T-helper 2 cell treated with Interferon-gamma antibody and Interleukin-4, amounts not matched to agents 100 ng/mL and 5 ng/mL, for 36 hours (primary cell): ENCODE data around the gene SIK1. TPM values are rescaled to one million over a fixed set of nuclear protein-coding genes. Genes with fewer than 3 reads are reported as not detected.
"Not testable (repeated sequence)": the region's sequence is repeated elsewhere in the genome, so short reads cannot be mapped to it uniquely, and the experiment has no call there.

Experiments
- intact Hi-C: fragments of 100-400 bp; cut with micrococcal nuclease; formaldehyde crosslinking; loops from one replicate; pipeline ENCODE4 v1.15.1; 2023
- total RNA-seq: library from RNA; stranded (reverse); gene quantifications from 2 replicates; pipeline ENCODE4 v1.2.3, GENCODE V29; 2022

SIK1 gene
- total RNA-seq, 1 donor from 2014 or later: 3.4 TPM

- intact Hi-C loops: not testable (repeated sequence)
Measured at GRCh38 chr21:43439316-43440075, 12.6 kb upstream of the SIK1 start.

- intact Hi-C loops: not testable (repeated sequence)
Measured at GRCh38 chr21:43436272-43436671, 9.3 kb upstream of the SIK1 start.

DNA sequence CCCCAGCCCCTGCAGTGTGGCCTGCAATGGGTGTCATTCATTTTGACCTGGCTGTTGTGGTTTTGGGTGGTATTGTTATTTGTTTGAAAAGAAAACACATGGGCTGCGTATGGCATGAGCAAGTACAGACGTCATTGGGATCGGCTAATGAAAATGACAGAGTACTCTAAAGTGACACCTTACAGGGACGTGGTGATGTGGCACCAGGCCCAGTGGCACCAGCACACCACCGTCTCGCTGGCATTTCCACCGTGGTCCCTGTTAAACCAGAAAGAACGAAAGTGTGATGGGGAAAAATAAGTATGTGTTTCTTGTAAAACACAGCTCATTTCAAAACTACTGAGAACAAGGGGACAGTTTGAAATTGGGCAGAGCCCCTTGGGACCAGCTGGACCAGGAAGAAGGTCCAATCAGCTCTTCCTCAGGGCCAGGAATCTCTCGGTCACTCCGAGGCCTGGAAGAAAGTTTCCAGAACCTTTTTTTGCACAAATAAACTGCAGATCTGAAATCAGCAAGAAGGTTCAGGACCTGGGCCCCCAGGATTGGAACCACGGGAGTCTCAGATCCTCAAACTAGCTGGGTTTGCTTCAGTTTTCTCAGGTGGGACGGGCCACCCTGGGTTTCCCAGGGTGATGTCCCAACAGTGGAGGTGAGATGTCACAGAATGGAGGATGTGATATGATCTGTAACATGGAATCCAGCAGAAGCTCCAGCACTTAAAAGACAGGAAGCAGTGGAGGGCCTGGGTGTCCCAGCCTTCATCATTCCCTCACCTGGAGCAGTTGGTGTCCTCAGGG, 6.6 kb upstream of the SIK1 start:
- intact Hi-C loops: not testable (repeated sequence)

GRCh38 chr21:43430830-43431416, 4.0 kb upstream of the SIK1 start:
- intact Hi-C loops: not testable (repeated sequence)

GRCh38 chr21:43428964-43429363, 2.0 kb upstream of the SIK1 start:
- intact Hi-C loops: not testable (repeated sequence)

- intact Hi-C loops: not testable (repeated sequence)
Measured at GRCh38 chr21:43427242-43427559, 270 bp upstream of the SIK1 start.

DNA sequence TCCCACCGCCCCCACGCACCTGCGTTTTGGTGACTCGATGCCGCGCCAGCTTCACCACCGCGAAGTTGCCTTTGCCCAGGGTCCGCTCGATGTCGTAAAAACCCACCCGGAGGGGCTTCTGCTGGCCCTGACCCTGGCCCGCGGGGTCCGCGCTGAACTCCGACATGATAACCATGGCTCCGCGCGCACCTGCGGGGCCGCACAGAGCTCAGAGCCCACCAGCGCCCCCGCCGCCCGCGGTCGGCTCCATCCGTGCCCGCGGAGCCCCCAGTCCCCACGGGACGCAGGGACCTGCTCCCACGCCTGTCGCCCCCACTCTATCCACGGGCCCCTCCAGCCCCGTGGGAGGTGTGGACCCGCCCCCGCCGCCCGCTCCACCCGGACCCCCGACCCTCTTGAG, 927 bp downstream of the SIK1 start:
- intact Hi-C loops: not testable (repeated sequence)

DNA sequence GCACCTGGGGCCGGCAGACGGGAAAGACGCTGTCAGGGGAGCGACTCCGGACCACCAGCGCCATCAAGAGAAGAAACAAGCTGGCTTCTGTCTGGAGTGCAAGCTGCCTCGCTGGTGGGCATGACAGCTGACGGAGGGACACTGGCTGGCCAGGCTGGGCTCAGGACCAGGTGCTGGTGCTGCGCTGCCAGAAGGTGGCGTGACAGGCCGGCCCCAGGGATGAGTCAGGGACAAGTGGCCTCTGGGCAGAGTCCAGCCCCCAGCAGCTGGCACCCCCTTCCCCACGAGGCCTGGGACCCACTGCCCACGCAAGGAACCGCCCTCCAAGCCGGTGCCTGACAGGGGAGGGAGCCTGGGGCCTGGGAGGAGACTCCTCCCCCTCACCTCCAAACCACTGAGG, 7.5 kb downstream of the SIK1 start:
- intact Hi-C loops: not testable (repeated sequence)

- intact Hi-C loops: not testable (repeated sequence)
Measured at GRCh38 chr21:43414576-43414975, 12.4 kb downstream of the SIK1 start.

- intact Hi-C loops: not testable (repeated sequence)
Measured at GRCh38 chr21:43412020-43412788, 14.7 kb downstream of the SIK1 start.

GRCh38 chr21:43410456-43411068, 16.4 kb downstream of the SIK1 start:
- intact Hi-C loops: not testable (repeated sequence)

DNA sequence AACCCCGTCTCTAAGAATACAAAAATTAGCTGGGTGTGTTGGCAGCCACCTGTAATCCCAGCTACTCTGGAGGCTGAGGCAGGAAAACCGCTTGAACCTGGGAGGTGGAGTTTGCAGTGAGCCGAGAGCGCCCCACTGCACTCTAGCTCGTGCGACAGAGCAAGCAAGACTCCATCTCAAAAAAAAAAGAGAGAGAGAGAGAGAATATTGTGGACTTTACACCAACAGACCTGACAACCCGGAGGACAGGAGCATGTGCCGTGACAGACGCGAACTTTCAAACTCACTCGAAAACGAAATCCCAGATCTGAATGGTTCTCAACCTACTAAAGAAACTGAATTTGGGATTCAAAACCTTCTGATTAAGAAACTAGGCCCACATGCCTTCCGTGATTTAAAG, 19.8 kb downstream of the SIK1 start:
- intact Hi-C loops: not testable (repeated sequence)

GRCh38 chr21:43404450-43404849, 22.5 kb downstream of the SIK1 start:
- intact Hi-C loops: not testable (repeated sequence)

DNA sequence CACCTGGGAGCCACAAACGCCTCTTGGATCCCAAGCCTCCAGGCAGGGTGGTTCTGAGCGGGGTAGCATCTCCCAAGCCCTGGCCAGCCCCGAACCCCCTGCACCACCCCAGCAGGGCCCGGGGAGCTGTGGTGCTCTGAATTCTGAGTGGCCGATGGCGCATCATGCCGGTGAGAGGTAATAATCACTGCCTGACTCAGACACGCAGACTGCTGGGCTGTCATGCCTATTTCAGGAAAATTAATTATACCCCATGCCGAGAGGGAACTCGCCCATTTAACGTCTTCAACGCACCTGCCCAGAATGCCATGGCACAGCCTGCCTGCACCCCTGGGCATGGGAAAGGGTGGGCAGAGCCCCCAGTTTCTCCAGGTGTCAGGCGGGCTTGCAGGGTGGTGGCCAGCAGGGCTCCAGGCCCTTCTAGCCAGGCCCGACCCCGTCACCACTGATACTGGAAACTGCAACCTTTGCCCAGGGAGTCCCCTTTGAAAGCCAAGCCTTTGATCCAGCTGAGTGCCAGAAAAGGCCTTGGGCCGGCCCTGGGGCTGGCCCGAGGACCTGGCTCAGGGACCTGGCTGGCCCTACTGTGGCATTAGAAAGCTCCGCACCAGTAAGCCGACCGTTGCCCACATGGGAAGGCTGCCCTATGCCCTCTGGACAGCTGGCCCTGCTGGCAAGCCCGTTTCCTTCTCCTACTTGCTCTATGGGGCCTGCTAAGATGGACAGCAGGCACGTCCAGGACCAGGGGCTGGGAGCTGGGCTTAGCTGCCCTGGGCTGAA, 23.1 kb downstream of the SIK1 start:
- intact Hi-C loops: not testable (repeated sequence)

- intact Hi-C loops: not testable (repeated sequence)
Measured at GRCh38 chr21:43401125-43401524, 25.8 kb downstream of the SIK1 start.

GRCh38 chr21:43399595-43400015, 27.3 kb downstream of the SIK1 start:
- intact Hi-C loops: not testable (repeated sequence)

GRCh38 chr21:43399136-43399535, 27.8 kb downstream of the SIK1 start:
- intact Hi-C loops: not testable (repeated sequence)

- intact Hi-C loops: not testable (repeated sequence)
Measured at GRCh38 chr21:43398533-43398932, 28.4 kb downstream of the SIK1 start.

DNA sequence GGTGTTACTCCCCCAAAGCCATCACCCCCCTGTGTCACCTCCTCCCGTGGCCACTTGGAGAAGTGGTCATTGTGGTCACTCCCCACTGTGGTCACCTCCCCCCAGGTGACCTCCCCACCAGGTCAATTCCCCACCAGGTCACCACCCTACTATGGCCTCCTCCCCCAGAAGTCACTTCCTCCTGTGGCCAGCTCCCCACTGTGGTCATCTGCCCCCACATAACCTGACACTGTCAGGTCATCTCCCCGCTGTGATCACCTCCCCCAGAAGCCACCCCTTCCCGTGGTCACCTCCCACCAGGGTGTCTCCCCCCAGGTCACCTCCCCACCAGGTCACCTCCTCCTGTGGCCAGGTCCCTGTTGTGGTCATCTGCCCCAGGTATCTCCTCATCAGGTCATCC, 28.9 kb downstream of the SIK1 start:
- intact Hi-C loops: not testable (repeated sequence)

DNA sequence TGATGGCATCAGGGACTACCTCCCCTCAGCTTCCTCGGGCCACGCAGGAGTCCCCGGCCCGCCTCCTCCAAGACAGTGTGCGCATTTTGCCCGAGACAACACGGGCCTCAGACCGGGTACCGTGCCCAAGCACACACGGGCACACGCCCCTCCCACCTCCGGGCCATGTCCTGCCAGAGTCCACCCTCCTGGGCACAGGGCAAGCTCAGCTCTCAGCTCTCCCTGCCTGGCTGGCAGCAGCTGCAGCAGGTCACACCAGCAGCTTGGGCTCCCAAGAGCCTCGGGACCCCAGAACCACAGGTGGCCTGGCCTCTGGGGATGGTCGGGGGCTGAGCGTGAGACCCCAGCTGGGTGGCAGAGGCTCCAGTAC, 29.5 kb downstream of the SIK1 start:
- intact Hi-C loops: not testable (repeated sequence)
